COLO668 (cell line): Measurements from ENCODE around the gene KLHL13.
"Not testable (repeated sequence)": the region's sequence is repeated elsewhere in the genome, so short reads cannot be mapped to it uniquely, and the experiment has no call there.

ENCODE experiments used
- DNase-seq: peaks from one replicate; lab custom pipeline; 2025; ENCODE audit not compliant: unreplicated experiment; lab: John Stamatoyannopoulos, UW

The KLHL13 gene

GRCh38 chrX:118116713-118117550 lies at the start of gene KLHL13:
Gene KLHL13 (minus strand): TSS chrX:118116810. CDS start chrX:118028473, 88,337 bp downstream.
- peak; percentile 59 for DNase-seq

DNA sequence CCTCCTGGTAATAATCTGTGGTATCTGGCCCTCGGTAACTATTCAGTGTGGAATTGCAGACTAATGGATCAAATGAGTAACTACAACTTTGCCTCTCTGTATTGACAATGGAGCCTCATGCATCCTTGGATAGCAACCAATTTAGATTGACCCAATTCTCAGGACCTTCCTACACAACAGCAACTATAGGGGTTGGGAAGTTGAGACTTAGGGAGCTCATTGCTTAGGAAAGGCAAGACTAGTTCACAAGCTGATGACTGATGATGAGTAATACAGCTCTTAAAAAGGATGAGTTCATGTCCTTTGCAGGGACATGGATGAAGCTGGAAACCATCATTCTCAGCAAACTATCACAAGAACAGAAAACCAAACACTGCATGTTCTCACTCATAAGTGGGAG lies 47.5 kb upstream of the KLHL13 start:
- DNase-seq = no peak

- no peak for DNase-seq
Measured at GRCh38 chrX:118156953-118157608, 40.5 kb upstream of the KLHL13 start.

DNA sequence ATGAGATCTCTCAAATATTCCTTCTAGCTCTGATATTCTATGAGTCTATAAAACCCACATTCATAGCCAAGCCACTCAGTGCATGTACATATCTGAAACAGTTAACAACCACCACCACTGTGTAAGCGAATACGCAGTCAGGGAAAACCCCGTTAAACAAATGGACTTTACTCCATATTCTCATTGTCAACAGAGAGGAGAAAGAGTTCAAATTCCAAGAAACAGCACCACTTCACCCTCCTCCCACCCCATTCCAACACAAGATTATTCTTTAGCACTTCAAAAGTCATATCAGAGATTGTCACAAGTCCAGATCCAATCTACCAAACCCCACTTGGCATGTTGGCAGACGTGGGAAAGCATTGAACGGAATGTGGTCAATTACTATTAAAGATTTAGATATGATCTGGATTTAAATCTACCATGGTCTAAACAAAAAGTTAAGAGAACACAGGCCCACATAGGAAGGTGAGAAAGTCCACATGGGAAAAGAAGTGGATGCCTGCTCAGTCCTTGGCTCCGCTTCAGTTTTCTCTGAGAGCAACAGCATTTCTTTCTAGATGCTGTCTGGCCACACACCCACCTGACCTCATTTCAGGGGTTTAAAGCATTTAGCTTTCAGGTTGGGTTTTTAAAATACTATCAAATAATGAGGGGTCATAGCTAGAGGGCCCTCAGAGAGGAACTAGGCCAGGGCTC lies 39.8 kb upstream of the KLHL13 start:
- no peak for DNase-seq

DNA sequence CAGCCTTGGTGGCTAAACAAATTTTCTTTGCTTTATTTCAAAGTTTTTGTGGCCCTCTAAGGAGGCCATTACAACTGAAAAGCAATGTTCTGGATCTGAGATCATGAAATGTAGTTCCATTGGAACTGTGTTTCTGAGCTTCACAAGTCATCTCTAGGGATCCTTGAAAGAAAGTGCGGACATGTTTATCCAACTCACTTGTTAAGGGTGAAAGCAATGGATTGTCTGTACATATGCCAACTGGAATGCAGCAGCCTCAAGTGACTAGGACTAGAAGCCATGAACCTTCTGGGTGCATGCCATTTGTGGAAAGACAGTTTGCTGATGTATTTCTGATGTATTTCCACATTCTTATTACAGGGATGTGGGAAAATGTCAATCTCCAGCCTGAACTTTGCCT lies 36.7 kb upstream of the KLHL13 start:
- no peak for DNase-seq

DNA sequence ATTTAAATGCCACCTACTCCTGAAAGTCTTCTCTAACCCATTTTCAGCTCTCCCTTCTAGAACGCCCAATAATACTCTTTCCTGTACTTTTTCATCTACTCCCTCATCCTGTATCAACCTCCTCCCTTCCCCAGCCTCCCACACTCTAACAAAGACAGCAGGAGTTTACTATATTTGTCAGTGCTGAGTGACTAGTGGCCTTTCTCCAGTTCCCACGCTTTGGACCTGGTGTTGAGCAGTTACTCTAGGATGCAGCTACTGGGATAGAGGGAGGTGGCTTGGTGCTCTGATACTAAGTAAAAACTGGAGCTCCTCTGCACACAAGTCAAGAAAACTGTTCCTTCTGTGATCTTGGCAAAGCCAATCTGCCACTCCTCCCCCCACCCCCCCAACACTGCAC lies 36.1 kb upstream of the KLHL13 start:
- DNase-seq = no peak

GRCh38 chrX:118148737-118149136 lies 32.1 kb upstream of the KLHL13 start:
- DNase-seq = no peak

GRCh38 chrX:118147771-118148170 lies 31.2 kb upstream of the KLHL13 start:
- not testable (repeated sequence) for DNase-seq

DNA sequence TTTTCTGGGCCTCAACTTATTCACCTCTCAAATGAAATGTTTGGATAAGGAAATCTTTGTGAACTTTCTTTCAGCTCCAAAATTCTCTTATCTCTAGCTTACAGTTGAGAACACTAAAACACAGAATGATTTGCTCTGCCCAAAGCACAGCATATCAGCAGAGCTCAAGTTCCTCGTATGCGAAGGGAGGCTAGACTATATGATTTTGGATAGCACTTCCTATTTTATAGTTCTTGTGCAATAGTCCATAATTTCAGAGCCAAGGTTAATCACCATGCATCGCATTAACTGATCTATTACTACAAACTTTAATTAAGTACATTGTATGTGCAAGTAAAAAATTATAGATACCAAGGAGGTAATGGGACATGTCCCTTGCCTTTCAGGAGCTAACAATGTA lies 27.0 kb upstream of the KLHL13 start:
- no peak for DNase-seq

- DNase-seq = no peak
Measured at GRCh38 chrX:118131336-118131735, 14.7 kb upstream of the KLHL13 start.

- DNase-seq = no peak
Measured at GRCh38 chrX:118129681-118130080, 13.1 kb upstream of the KLHL13 start.

DNA sequence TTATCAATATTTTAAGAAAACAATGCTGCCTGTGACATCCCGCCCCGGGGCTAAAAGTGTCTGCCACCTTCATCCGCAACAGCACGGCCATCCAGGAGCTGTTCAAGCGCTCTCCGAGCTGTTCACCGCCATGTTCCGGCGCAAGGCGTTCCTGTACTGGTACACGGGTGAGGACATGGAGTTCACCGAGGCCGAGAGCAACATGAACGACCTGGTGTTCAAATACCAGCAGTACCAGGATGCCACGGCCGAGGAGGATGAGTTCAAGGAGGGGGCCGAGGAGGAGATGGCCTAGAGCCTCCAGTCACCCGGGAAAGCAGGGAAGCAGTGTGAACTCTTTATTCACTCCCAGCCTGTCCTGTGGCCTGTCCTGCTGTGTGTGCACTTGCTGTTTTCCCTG lies 12.1 kb upstream of the KLHL13 start:
- no peak for DNase-seq

DNA sequence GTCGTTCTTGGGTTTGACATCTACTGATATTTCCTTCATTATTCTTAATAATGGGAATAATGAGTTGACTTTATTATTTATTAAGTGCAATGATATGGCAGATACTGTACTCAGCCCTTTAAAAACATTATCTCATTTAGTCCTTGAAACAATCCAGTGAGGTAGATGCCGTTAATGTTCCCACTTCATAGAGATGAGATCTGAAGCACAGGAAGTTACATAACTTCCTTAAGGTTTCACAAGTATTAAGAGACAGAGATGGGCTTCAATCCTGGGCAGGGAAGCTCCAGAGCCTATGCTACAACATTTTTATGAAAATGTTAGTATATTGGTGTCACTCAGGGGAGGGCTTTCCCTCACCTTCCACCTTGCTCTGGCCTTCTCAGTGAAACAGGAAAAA lies 9.7 kb upstream of the KLHL13 start:
- no peak for DNase-seq

- not testable (repeated sequence) for DNase-seq
Measured at GRCh38 chrX:118124243-118124642, 7.6 kb upstream of the KLHL13 start.

DNA sequence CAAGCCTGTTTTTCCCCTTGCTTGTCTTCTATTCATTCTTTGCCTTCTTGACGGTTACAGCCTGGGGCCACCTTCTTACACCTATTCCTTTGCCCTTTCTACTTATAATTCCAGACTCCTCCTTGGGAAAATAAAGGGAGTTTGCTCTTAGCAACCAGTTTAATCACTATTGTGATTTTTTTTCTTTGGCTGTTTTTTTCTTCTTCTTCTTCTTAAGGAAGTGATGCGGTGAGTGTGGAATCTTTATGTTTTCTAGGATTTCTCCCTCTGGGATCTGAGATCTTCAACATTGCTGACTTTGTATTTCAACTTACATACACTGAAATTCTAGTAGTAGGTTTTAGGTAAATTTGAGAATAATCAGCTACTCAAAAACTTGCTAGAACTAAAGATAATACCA lies 1.1 kb upstream of the KLHL13 start:
- DNase-seq = no peak

DNA sequence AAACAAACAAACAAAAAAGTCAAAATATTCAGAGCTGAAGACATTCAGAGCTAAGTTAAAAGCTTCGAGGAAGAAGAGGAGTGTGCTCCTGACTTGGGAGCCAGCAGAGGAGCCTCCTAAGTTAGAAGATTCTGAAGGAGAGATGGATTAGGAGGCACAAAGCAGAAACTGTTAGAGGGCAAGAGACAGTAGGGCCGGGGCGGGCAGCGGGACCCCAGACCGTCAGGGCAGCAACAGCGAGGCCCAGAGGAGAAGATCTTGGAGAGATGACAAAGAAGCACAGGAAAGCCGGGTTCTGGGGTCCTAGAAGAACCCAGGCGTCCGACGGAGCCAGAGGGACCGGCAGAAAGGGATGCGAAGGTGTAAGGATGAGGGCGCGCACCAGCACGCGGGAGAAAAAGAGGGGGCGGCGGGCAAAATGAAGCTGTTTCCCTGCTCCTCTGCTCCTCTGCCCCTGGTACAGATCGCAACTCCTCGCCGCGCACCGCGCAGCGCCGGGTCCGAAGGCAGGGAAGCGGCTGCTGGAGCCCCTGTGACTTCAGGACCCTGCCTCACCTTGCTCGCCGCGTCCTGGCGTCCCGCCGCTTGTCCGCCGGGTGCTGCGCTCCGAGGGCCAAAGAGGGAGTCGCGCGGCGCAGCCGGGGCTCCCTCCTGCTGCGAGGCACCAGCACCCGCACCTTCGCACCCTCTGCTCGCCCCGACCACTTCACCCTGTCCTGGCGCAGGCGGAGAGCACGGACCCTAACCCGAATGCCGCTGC lies 477 bp downstream of the KLHL13 start:
- DNase-seq = peak; percentile 59

GRCh38 chrX:118114971-118115370 lies 1.6 kb downstream of the KLHL13 start:
- no peak for DNase-seq

DNA sequence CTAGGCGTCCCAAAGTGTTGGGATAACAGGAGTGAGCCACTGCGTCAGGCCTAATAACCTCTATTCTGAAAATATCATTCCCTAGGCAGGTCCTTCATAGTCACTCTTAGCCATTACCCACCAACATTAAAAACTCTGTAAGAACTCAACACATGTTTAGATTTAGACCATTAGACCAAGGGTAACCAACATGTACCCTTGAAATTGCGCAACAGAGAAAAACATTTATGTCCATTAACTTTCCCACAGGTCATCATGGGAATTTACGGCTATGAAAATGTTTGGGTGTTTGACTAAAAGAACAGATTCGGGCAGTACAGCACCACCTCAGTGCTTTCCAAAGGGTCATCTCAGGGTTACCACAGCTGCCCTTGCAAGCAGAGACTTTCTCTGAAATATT lies 7.5 kb downstream of the KLHL13 start:
- no peak for DNase-seq

- DNase-seq = no peak
Measured at GRCh38 chrX:118108304-118108703, 8.3 kb downstream of the KLHL13 start.

DNA sequence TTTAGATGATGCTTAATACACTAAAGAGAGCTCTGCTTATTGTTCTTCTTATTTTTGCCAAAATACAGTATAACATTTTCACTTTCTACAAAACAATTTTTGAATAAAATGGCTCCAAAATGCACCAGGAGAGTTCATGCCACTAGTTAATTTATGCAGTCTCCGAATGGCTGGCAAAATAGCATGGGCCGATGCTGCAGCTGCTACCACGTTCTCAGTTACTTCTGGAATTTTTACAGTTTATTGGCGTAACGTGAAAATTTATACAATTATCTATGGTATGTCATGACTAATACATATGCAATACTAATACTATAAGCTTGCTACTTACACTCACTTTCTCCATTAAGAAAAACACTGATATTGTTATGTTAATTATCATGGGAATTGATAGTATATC lies 16.5 kb downstream of the KLHL13 start:
- no peak for DNase-seq

DNA sequence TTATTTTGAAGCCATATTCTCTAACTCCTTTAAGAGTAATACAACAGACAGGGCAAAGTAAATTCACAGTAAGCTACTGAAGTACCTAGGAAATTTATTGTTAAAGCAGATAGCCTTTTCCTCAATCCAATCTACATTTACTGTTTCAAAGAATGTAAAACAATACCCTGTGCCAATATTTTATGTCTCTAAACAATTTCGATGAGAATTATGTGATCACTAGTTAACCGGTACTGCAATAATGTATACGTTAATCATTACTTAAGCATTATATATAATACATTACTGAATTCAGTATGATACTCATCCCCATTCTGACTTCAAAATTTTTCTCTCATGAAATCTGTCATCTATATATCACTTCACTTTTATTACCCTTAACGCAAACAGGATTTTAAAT lies 28.5 kb downstream of the KLHL13 start:
- DNase-seq = no peak
